GM19328 (cell line): ENCODE measurements around the gene PNPLA2.

Experiments
- ATAC-seq: cut with Tn5 transposase; IDR thresholded peaks from one replicate; pipeline ENCODE4 v1.9.1; 2021; ENCODE audit warnings: mild to moderate bottlenecking, moderate library complexity; ENCODE audit not compliant: unreplicated experiment

The PNPLA2 gene

GRCh38 chr11:818396-819128, at the start of gene PNPLA2:
Gene PNPLA2 (plus strand): TSS chr11:818914. CDS start chr11:819719, 805 bp downstream.
- ATAC-seq = no peak

GRCh38 chr11:769887-770641, 48.6 kb upstream of the PNPLA2 start:
- ATAC-seq = no peak

GRCh38 chr11:770642-771616, 47.8 kb upstream of the PNPLA2 start:
- ATAC-seq = no peak

- ATAC-seq = no peak
Measured at GRCh38 chr11:771617-772204, 47.0 kb upstream of the PNPLA2 start.

- no peak for ATAC-seq
Measured at GRCh38 chr11:772429-773390, 46.0 kb upstream of the PNPLA2 start.

- no peak for ATAC-seq
Measured at GRCh38 chr11:773425-773824, 45.3 kb upstream of the PNPLA2 start.

- no peak for ATAC-seq
Measured at GRCh38 chr11:773830-774229, 44.9 kb upstream of the PNPLA2 start.

- no peak for ATAC-seq
Measured at GRCh38 chr11:774873-775592, 43.7 kb upstream of the PNPLA2 start.

GRCh38 chr11:776263-776560, 42.5 kb upstream of the PNPLA2 start:
- no peak for ATAC-seq

- ATAC-seq = peak; percentile 37
Measured at GRCh38 chr11:776561-777287, 42.0 kb upstream of the PNPLA2 start.

GRCh38 chr11:777288-778255, 41.1 kb upstream of the PNPLA2 start, which contains the start of gene GATD1:
Gene GATD1 (minus strand): TSS chr11:777487. CDS start chr11:777462, 25 bp downstream.
- ATAC-seq = peak; percentile 73

GRCh38 chr11:778976-779954, 39.4 kb upstream of the PNPLA2 start:
- ATAC-seq = no peak

GRCh38 chr11:779955-780532, 38.7 kb upstream of the PNPLA2 start:
- no peak for ATAC-seq

GRCh38 chr11:782264-783174, 36.2 kb upstream of the PNPLA2 start:
- no peak for ATAC-seq

- ATAC-seq = no peak
Measured at GRCh38 chr11:783581-784015, 35.1 kb upstream of the PNPLA2 start.
